Neural progenitor cell (in vitro differentiated cells): ENCODE data around the gene KRT3. TPM values are rescaled to one million over a fixed set of nuclear protein-coding genes. Genes with fewer than 3 reads are reported as not detected.

Source experiments
- DNase-seq: peaks from one replicate; pipeline ENCODE4 v3.0.0-alpha.2; 2016; ENCODE audit warnings: low spot score
- H2AFZ ChIP-seq: fragments of 200-600 bp; sonication (generic); replicated peaks from 2 replicates; pipeline ENCODE4 v1.6.1; 2016; ENCODE audit warnings: antibody characterized with exemption
- H3F3A ChIP-seq: fragments of 200-600 bp; sonication (generic); 2 replicates; pipeline ENCODE4 v1.6.1; 2016; ENCODE audit warnings: antibody characterized with exemption, low read depth
- H3K27ac ChIP-seq: fragments of 200-600 bp; sonication (generic); 2 replicates; pipeline ENCODE4 v1.5.1; 2016; ENCODE audit warnings: mild to moderate bottlenecking
- H3K27me3 ChIP-seq: fragments of 200-600 bp; sonication (generic); 2 replicates; pipeline ENCODE4 v1.6.1; 2016; ENCODE audit warnings: mild to moderate bottlenecking, moderate library complexity
- H3K36me3 ChIP-seq: fragments of 200-600 bp; sonication (generic); 2 replicates; pipeline ENCODE4 v1.5.1; 2016
- H3K4me1 ChIP-seq: fragments of 200-600 bp; sonication (generic); 2 replicates; pipeline ENCODE4 v1.6.1; 2016; ENCODE audit warnings: mixed run types
- H3K4me2 ChIP-seq: fragments of 200-600 bp; sonication (generic); 2 replicates; pipeline ENCODE4 v1.6.1; 2016
- H3K4me3 ChIP-seq: fragments of 200-600 bp; sonication (generic); 2 replicates; pipeline ENCODE4 v1.5.1; 2016
- H3K79me2 ChIP-seq: fragments of 200-600 bp; sonication (generic); 2 replicates; pipeline ENCODE4 v1.6.1; 2016; ENCODE audit warnings: low read depth
- H3K9ac ChIP-seq: fragments of 200-600 bp; sonication (generic); 2 replicates; pipeline ENCODE4 v1.6.1; 2016
- H3K9me3 ChIP-seq: fragments of 200-600 bp; sonication (generic); 2 replicates; pipeline ENCODE4 v1.5.1; 2016; ENCODE audit warnings: low read depth
- H4K20me1 ChIP-seq: fragments of 200-600 bp; sonication (generic); 2 replicates; pipeline ENCODE4 v1.6.1; 2016; ENCODE audit warnings: low read depth
- H3K27ac Mint-ChIP-seq: 3 replicates; pipeline ENCODE4 v1.8.0; 2021; ENCODE audit warnings: mixed read lengths
- H3K27me3 Mint-ChIP-seq: 2 replicates; pipeline ENCODE4 v1.8.0; 2022; ENCODE audit warnings: low read depth, mild to moderate bottlenecking, inconsistent platforms, moderate library complexity, mixed read lengths; ENCODE audit not compliant: insufficient read depth
- H3K36me3 Mint-ChIP-seq: 3 replicates; pipeline ENCODE4 v1.8.0; 2021; ENCODE audit warnings: mixed read lengths
- H3K4me1 Mint-ChIP-seq: 3 replicates; pipeline ENCODE4 v1.8.0; 2021; ENCODE audit warnings: mixed read lengths
- H3K4me3 Mint-ChIP-seq: 3 replicates; pipeline ENCODE4 v1.8.0; 2021; ENCODE audit warnings: mild to moderate bottlenecking, moderate library complexity, mixed read lengths
- H3K9me3 Mint-ChIP-seq: 3 replicates; pipeline ENCODE4 v1.8.0; 2020; ENCODE audit warnings: mixed read lengths
- EZH2 ChIP-seq: fragments of 200-600 bp; sonication (generic); IDR thresholded peaks from 2 replicates; pipeline ENCODE4 v1.6.1; 2017; ENCODE audit warnings: antibody characterized with exemption, mild to moderate bottlenecking, moderate library complexity
- EZH2phosphoT487 ChIP-seq: fragments of 200-600 bp; sonication (generic); IDR thresholded peaks from 2 replicates; pipeline ENCODE4 v1.6.1; 2017; ENCODE audit warnings: antibody characterized with exemption
- total RNA-seq: library from RNA; depleted of rRNA; stranded (reverse); fragments of >200 nt; gene quantifications from 2 replicates; pipeline ENCODE4 v1.2.3, GENCODE V29; 2015; ENCODE audit warnings: low replicate concordance
- TF ChIP-seq, protein P1 (sequence below): fragments of 200-600 bp; sonication (generic); IDR thresholded peaks from 2 replicates; pipeline ENCODE4 v1.5.1; 2017; ENCODE audit warnings: antibody characterized with exemption, mild to moderate bottlenecking

KRT3 gene
- total RNA-seq, 1 donor from 2014 or later = not detected

DNA sequence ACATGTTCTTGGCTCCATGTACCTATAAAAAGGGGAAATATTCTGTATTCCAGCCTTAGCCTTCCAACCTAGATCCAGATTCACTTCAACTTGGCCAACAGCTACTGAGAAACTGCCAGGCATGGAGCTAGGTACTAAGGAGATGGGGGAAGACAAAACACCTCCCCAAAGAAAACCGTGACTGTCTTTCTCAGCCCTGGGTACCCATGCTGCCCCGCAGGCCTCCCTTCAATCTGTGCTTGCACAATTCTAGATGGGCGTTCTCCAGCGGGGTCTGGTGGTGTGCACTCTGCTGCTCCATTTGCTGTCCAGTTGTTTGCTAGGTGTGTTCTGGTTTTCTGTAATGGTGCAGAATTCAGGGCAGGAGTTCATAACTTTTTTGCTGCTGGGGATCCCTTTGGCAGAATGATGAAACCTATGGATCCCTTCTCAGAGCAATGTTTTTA, 18.8 kb upstream of the KRT3 start:
- Mint-ChIP-seq H3K9me3 (no peaks in the 10 kb centered on the region), H3K4me1 (peaks cover 14% of the 10 kb centered on the region), H3K27ac (no peak overlapping the region), H3K27me3 (peaks cover 7% of the 10 kb centered on the region), H3K36me3 (no peaks in the 10 kb centered on the region), H3K4me3 (no peak overlapping the region)
- DNase-seq = no peak
- Histone ChIP-seq H3K4me3 (no peak overlapping the region), H3K4me2 (no peak overlapping the region), H3K27me3 (no peaks in the 10 kb centered on the region), H3K9me3 (no peaks in the 10 kb centered on the region), H3K9ac (no peak overlapping the region), H3K79me2 (no peaks in the 10 kb centered on the region), H3K27ac (no peak overlapping the region), H3K4me1 (peaks cover 25% of the 10 kb centered on the region), H2AFZ (no peak overlapping the region), H3F3A (peaks cover 12% of the 10 kb centered on the region), H4K20me1 (no peaks in the 10 kb centered on the region), H3K36me3 (no peaks in the 10 kb centered on the region)
- TF ChIP-seq, protein P1, sequence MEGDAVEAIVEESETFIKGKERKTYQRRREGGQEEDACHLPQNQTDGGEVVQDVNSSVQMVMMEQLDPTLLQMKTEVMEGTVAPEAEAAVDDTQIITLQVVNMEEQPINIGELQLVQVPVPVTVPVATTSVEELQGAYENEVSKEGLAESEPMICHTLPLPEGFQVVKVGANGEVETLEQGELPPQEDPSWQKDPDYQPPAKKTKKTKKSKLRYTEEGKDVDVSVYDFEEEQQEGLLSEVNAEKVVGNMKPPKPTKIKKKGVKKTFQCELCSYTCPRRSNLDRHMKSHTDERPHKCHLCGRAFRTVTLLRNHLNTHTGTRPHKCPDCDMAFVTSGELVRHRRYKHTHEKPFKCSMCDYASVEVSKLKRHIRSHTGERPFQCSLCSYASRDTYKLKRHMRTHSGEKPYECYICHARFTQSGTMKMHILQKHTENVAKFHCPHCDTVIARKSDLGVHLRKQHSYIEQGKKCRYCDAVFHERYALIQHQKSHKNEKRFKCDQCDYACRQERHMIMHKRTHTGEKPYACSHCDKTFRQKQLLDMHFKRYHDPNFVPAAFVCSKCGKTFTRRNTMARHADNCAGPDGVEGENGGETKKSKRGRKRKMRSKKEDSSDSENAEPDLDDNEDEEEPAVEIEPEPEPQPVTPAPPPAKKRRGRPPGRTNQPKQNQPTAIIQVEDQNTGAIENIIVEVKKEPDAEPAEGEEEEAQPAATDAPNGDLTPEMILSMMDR = no peak
- TF ChIP-seq EZH2 (no peak), EZH2phosphoT487 (no peak)

DNA sequence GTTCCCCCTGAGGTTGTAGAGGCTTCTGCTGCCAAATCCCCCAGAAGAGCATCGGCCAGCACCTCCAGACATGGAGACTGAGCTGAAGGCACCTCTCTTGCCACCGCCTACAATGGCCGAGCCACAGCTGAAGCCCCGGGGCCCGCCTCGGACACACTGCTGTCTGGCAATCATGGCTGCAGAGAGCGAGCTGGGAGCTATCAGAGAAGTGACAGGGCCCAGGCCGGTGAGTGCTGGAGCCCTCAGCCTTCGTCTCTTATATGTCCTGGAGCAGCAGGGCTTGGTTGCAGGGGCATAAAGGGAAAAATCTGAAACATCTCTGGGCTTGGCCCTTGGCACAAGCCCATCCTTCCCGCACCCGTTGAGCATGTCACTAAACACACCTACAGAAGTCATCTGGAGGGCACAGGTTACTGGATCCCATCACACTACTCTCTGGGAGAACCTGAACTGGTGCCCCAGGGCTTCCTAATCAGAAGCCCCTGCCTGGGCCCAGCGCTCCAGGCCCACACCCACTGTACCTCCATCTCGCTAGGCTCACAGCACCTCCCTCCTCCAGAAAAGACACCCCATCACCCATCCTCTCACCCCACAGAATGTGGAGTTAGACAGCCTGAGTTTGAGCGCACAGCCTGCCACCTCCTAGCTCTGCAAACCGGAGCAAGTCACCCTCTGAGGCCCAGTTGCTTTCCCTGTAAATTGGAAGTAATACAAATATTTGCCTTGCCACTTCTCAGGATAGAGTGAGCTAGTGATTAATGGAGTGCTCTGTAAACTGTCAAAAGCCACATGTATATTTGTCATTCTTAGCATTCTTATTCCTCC, 18.2 kb upstream of the KRT3 start, which contains the start of gene KRT4:
Gene KRT4 (minus strand): TSS at position 232 of the 825 bp plus-strand sequence. CDS start 58 bp downstream, at position 174.
- no peak within 1 kb of the TSS for H3K9ac ChIP-seq
- H3K27me3 ChIP-seq = no peaks in the 10 kb centered on the region
- H3K27me3 Mint-ChIP-seq = peaks cover 4% of the 10 kb centered on the region
- H3K27ac Mint-ChIP-seq = no peak within 1 kb of the TSS
- H3K36me3 Mint-ChIP-seq = no peaks in the 10 kb centered on the region
- no peaks in the 10 kb centered on the region for H3K9me3 ChIP-seq
- H3K27ac ChIP-seq = no peak within 1 kb of the TSS
- no peak within 1 kb of the TSS for H2AFZ ChIP-seq
- H3K4me1 ChIP-seq = peaks cover 18% of the 10 kb centered on the region
- no peaks in the 10 kb centered on the region for H3K9me3 Mint-ChIP-seq
- H3K4me3 ChIP-seq = no peak within 1 kb of the TSS
- no peaks in the 10 kb centered on the region for H3K36me3 ChIP-seq
- H4K20me1 ChIP-seq = no peaks in the 10 kb centered on the region
- peaks cover 11% of the 10 kb centered on the region for H3K4me1 Mint-ChIP-seq
- DNase-seq = no peak
- H3K4me3 Mint-ChIP-seq = no peak within 1 kb of the TSS
- peaks cover 12% of the 10 kb centered on the region for H3F3A ChIP-seq
- no peak within 1 kb of the TSS for H3K4me2 ChIP-seq
- TF ChIP-seq EZH2phosphoT487 = no peak
- TF ChIP-seq, protein P1 = no peak
- TF ChIP-seq EZH2 = no peak
- no peaks in the 10 kb centered on the region for H3K79me2 ChIP-seq

DNA sequence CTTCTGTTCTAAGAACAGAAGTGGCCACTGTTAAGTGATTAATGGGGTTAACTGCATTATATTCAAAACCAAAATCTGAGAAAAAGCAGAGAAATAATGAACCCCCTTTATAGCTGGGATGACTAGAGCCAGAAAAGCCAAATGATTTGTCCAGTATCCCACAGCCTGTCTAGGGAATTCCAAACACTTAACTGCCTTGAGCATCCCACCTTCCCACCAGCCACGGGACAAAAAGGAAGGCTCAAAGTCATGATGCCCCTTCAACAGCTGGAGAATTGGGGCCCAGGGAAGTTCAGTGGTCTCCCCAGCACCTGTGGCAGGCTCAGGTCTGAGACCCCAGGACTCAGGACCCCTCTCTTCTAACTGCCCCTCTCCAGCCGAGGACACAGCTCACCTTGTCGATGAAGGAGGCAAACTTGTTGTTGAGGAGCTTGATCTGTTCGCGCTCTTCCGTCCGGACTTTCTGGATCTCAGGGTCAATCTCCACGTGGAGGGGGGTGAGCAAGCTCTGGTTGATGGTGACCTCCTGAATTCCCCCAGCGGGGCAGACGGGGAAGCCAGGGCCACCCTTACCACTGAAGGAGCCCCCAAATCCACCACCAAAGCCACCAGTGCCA, 17.4 kb upstream of the KRT3 start:
- H3K9ac ChIP-seq = no peak overlapping the region
- peaks cover 3% of the 10 kb centered on the region for H3K4me1 Mint-ChIP-seq
- H3K27me3 Mint-ChIP-seq = peaks cover 4% of the 10 kb centered on the region

More for the DNA sequence above, 17.4 kb upstream of the KRT3 start:
- no peak overlapping the region for H3K27ac ChIP-seq
- no peaks in the 10 kb centered on the region for H3K9me3 ChIP-seq
- no peaks in the 10 kb centered on the region for H4K20me1 ChIP-seq
- Mint-ChIP-seq H3K36me3 (no peaks in the 10 kb centered on the region), H3K27ac (no peak overlapping the region), H3K9me3 (no peaks in the 10 kb centered on the region), H3K4me3 (no peak overlapping the region)
- no peak overlapping the region for H3K4me2 ChIP-seq
- no peaks in the 10 kb centered on the region for H3K79me2 ChIP-seq
- no peak overlapping the region for H2AFZ ChIP-seq
- DNase-seq = no peak
- TF ChIP-seq EZH2 (no peak), EZH2phosphoT487 (no peak)
- TF ChIP-seq, protein P1 = no peak
- no peaks in the 10 kb centered on the region for H3K27me3 ChIP-seq
- H3K4me3 ChIP-seq = no peak overlapping the region
- H3K4me1 ChIP-seq = peaks cover 11% of the 10 kb centered on the region
- H3K36me3 ChIP-seq = no peaks in the 10 kb centered on the region
- H3F3A ChIP-seq = peaks cover 5% of the 10 kb centered on the region
